ENCODE data around the gene PCDHGA4.

PCDHGA4 gene

GRCh38 chr5:141356950-141357349, 2.1 kb downstream of the PCDHGA4 start:
- TF ChIP-seq EP300 (IDR thresholded peaks at IDR 0.05; ENCODE audit: borderline replicate concordance) (no peak), REST (IDR thresholded peaks at IDR 0.05; ENCODE audit: low read depth) (peak; percentile 52)

DNA sequence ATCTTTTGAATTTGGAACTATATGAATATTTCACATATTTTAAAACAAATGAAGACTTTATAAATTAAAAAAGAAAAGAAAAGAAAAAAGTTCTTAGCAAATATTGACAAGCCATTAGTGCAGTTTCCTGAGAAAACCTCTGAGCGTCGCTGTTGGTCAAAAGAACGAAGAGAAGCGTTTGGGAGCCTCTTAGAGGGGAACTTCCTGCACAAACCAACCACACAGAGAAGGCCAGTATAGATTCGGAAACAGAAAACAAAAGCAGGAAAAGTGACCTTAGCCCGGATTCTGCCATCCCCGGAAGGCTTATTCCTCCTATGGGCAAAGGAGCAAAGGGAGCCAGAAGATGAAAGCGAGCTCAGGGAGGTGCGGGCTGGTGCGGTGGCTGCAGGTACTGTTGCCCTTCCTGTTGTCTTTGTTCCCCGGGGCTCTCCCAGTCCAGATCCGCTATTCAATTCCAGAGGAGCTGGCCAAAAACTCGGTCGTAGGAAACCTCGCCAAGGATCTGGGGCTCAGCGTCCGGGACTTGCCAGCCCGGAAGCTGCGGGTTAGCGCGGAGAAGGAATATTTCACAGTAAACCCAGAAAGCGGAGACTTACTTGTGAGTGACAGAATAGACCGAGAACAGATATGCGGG, 5.1 kb downstream of the PCDHGA4 start, which contains the start of gene PCDHGB2:
Gene PCDHGB2, plus strand, starts transcription at position 205 of the 637 bp plus-strand sequence. Its CDS starts 142 bp downstream, at position 347.
- TF ChIP-seq RAD21 (IDR thresholded peaks at IDR 0.05; ENCODE audit: low read depth) (peak; percentile 43), TEAD4 (IDR thresholded peaks at IDR 0.05) (no peak)

DNA sequence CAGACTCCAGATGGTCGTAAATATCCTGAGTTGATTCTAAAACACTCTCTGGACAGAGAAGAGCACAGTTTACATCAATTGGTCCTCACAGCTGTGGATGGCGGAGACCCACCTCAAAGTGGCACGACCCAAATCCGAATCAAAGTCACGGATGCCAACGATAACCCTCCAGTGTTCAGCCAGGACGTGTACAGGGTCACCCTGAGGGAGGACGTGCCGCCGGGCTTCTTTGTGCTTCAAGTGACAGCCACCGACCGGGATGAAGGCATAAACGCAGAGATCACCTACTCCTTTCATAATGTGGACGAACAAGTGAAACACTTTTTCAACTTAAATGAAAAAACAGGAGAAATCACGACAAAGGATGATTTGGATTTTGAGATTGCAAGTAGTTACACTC, 5.9 kb downstream of the PCDHGA4 start:
- TF ChIP-seq TAF1 (IDR thresholded peaks at IDR 0.05; ENCODE audit: low read depth) (no peak), USF1 (IDR thresholded peaks at IDR 0.05) (no peak), FOXM1 (IDR thresholded peaks at IDR 0.05; ENCODE audit: borderline replicate concordance, low read depth) (no peak), CEBPB (IDR thresholded peaks at IDR 0.05) (no peak), ZBTB7A (IDR thresholded peaks at IDR 0.05; ENCODE audit: low read depth) (no peak), TCF12 (IDR thresholded peaks at IDR 0.05; ENCODE audit: low read depth) (no peak), NFIC (IDR thresholded peaks at IDR 0.05) (no peak), YY1 (IDR thresholded peaks at IDR 0.05; ENCODE audit: low read depth) (no peak), CREB1 (IDR thresholded peaks at IDR 0.05; ENCODE audit: low read depth) (no peak), EGR1 (IDR thresholded peaks at IDR 0.05) (no peak), RAD21 (IDR thresholded peaks at IDR 0.05; ENCODE audit: low read depth) (no peak), EP300 (IDR thresholded peaks at IDR 0.05; ENCODE audit: borderline replicate concordance) (no peak), REST (IDR thresholded peaks at IDR 0.05; ENCODE audit: low read depth) (no peak), TEAD4 (IDR thresholded peaks at IDR 0.05) (no peak)

GRCh38 chr5:141362719-141363118, 7.9 kb downstream of the PCDHGA4 start:
- no peak for TF ChIP-seq ZBTB7A (IDR thresholded peaks at IDR 0.05; ENCODE audit: low read depth)
- TF ChIP-seq TEAD4 (IDR thresholded peaks at IDR 0.05) = no peak
- no peak for TF ChIP-seq TAF1 (IDR thresholded peaks at IDR 0.05; ENCODE audit: low read depth)
- TF ChIP-seq CREB1 (IDR thresholded peaks at IDR 0.05; ENCODE audit: low read depth) = no peak
- no peak for TF ChIP-seq RAD21 (IDR thresholded peaks at IDR 0.05; ENCODE audit: low read depth)
- TF ChIP-seq NFIC (IDR thresholded peaks at IDR 0.05) = no peak
- TF ChIP-seq USF1 (IDR thresholded peaks at IDR 0.05) = no peak
- TF ChIP-seq REST (IDR thresholded peaks at IDR 0.05; ENCODE audit: low read depth) = no peak
- no peak for TF ChIP-seq YY1 (IDR thresholded peaks at IDR 0.05; ENCODE audit: low read depth)
- no peak for TF ChIP-seq MAX (IDR thresholded peaks at IDR 0.05)
- no peak for TF ChIP-seq CEBPB (IDR thresholded peaks at IDR 0.05)
- TF ChIP-seq EP300 (IDR thresholded peaks at IDR 0.05; ENCODE audit: borderline replicate concordance) = no peak
- no peak for TF ChIP-seq FOXM1 (IDR thresholded peaks at IDR 0.05; ENCODE audit: borderline replicate concordance, low read depth)
- TF ChIP-seq TCF12 (IDR thresholded peaks at IDR 0.05; ENCODE audit: low read depth) = no peak

- no peak for TF ChIP-seq TAF1 (IDR thresholded peaks at IDR 0.05; ENCODE audit: low read depth)
- TF ChIP-seq EP300 (IDR thresholded peaks at IDR 0.05; ENCODE audit: borderline replicate concordance) = no peak
- TF ChIP-seq CREB1 (IDR thresholded peaks at IDR 0.05; ENCODE audit: low read depth) = no peak
- TF ChIP-seq TCF12 (IDR thresholded peaks at IDR 0.05; ENCODE audit: low read depth) = no peak
- TF ChIP-seq NFIC (IDR thresholded peaks at IDR 0.05) = no peak
- TF ChIP-seq FOXM1 (IDR thresholded peaks at IDR 0.05; ENCODE audit: borderline replicate concordance, low read depth) = no peak
- no peak for TF ChIP-seq EGR1 (IDR thresholded peaks at IDR 0.05)
- no peak for TF ChIP-seq YY1 (IDR thresholded peaks at IDR 0.05; ENCODE audit: low read depth)
- TF ChIP-seq REST (IDR thresholded peaks at IDR 0.05; ENCODE audit: low read depth) = no peak
- no peak for TF ChIP-seq USF1 (IDR thresholded peaks at IDR 0.05)
- no peak for TF ChIP-seq RAD21 (IDR thresholded peaks at IDR 0.05; ENCODE audit: low read depth)
- no peak for TF ChIP-seq CEBPB (IDR thresholded peaks at IDR 0.05)
- TF ChIP-seq MAX (IDR thresholded peaks at IDR 0.05) = no peak
- no peak for TF ChIP-seq ZBTB7A (IDR thresholded peaks at IDR 0.05; ENCODE audit: low read depth)
- no peak for TF ChIP-seq TEAD4 (IDR thresholded peaks at IDR 0.05)
Observed at GRCh38 chr5:141363952-141364660, 9.3 kb downstream of the PCDHGA4 start, which contains the start of gene PCDHGA5. Gene PCDHGA5 (plus strand): TSS chr5:141364162. CDS start chr5:141364331, 169 bp downstream.

Measured in Ishikawa (cell line).